K562 (cell line): ENCODE measurements around the gene CDH2. TPM values are rescaled to one million over a fixed set of nuclear protein-coding genes. Genes with fewer than 3 reads are reported as not detected.

Experiments used
- ATAC-seq: fragments of 200-7000 bp; cut with Tn5 transposase; 3 replicates; pipeline ENCODE4 v1.9.1; 2020; ENCODE audit warnings: moderate library complexity
- BruUV-seq: library from RNA; stranded (reverse); fragments of 400-500 nt; replicated peaks from 2 replicates; lab custom pipeline; 2021; lab: Mats Ljungman, UMichigan
- CTCF ChIA-PET: fragments of 300-600 bp; formaldehyde crosslinking; extraction: SDS; loops from one replicate; lab custom pipeline; 2021; ENCODE audit warnings: low intra/inter-chr PET ratio; lab: Yijun Ruan, JAX
- POLR2A ChIA-PET: fragments of 300-600, 350-650 bp; sonication (Branson Sonifier 250); formaldehyde crosslinking; extraction: SDS; loops from one replicate; lab custom pipeline; 2021; ENCODE audit warnings: antibody characterized with exemption, inconsistent platforms; lab: Yijun Ruan, JAX
- DNase-seq, 4 experiments: peaks; one replicate each; pipeline versions ENCODE4 v3.0.0 to v3.0.0-alpha.2; 2011 to 2018; ENCODE audit warnings: low spot score in 3 of 4, mixed read lengths in 3 of 4; ENCODE audit errors: extremely low read depth in 1 of 4
- FAIRE-seq: peaks from 2 replicates; lab custom pipeline; 2011; peaks lifted over from hg19 to GRCh38; lab: Jason Lieb, UNC
- H2AFZ ChIP-seq: 2 replicates; pipeline ENCODE4 v1.6.0; 2011; ENCODE audit warnings: low read depth, low read length, control low read depth, inconsistent platforms
- H3K27ac ChIP-seq: fragments of 200-600 bp; 3 replicates; pipeline ENCODE4 v1.8.0; 2011; ENCODE audit warnings: low read depth, mild to moderate bottlenecking, control low read depth, inconsistent platforms, low read length, moderate library complexity, mixed read lengths; ENCODE audit errors: extremely low read depth
- H3K27me3 ChIP-seq, 2 experiments: fragments of 300-600 bp in 1 of 2; 2 replicates in 1 of 2; 3 replicates in 1 of 2; pipeline versions ENCODE4 v1.6.0 to v1.8.0; 2011; ENCODE audit warnings: inconsistent platforms in 2 of 2, low read length in 2 of 2, mild to moderate bottlenecking in 1 of 2, mixed read lengths in 1 of 2, moderate library complexity in 1 of 2; ENCODE audit not compliant: control insufficient read depth in 2 of 2, insufficient read depth in 2 of 2
- H3K36me3 ChIP-seq: fragments of 300-600 bp; 3 replicates; pipeline ENCODE4 v1.8.0; 2011; ENCODE audit warnings: mild to moderate bottlenecking, low read length, inconsistent platforms; ENCODE audit not compliant: control insufficient read depth, insufficient read depth
- H3K4me1 ChIP-seq, 2 experiments: fragments of 200-600 bp in 1 of 2; replicated peaks in 1 of 2; 2 replicates in 1 of 2; 3 replicates in 1 of 2; pipeline versions ENCODE4 v1.5.1 to v1.8.0; 2011; ENCODE audit warnings: inconsistent platforms in 2 of 2, low read length in 2 of 2, mild to moderate bottlenecking in 1 of 2, mixed read lengths in 1 of 2, moderate library complexity in 1 of 2; ENCODE audit not compliant: control insufficient read depth in 2 of 2, insufficient read depth in 2 of 2
- H3K4me2 ChIP-seq: 2 replicates; pipeline ENCODE4 v1.6.1; 2011; ENCODE audit warnings: low read length, control low read depth, inconsistent platforms, mixed read lengths; ENCODE audit not compliant: insufficient read depth
- H3K4me3 ChIP-seq: fragments of 200-600 bp; sonication (generic), shearing (Covaris generic); 2 replicates; pipeline ENCODE4 v1.5.1; 2016; ENCODE audit warnings: control low read depth, inconsistent platforms
- H3K79me2 ChIP-seq: fragments of 200-600 bp; 3 replicates; pipeline ENCODE4 v1.8.0; 2011; ENCODE audit warnings: low read length, inconsistent platforms; ENCODE audit not compliant: control insufficient read depth, insufficient read depth
- H3K9ac ChIP-seq, 2 experiments: 2 replicates each; pipeline versions ENCODE4 v1.6.0 to v1.6.1; 2011; ENCODE audit warnings: low read depth in 2 of 2, low read length in 2 of 2, control low read depth in 1 of 2, inconsistent platforms in 1 of 2, mild to moderate bottlenecking in 1 of 2, mixed read lengths in 1 of 2; ENCODE audit not compliant: insufficient read depth in 1 of 2
- H3K9me1 ChIP-seq: one replicate; pipeline ENCODE4 v1.6.0; 2011; ENCODE audit warnings: inconsistent platforms, mild to moderate bottlenecking, low read length, moderate library complexity; ENCODE audit not compliant: control insufficient read depth, insufficient read depth
- H3K9me3 ChIP-seq: replicated peaks from 2 replicates; pipeline ENCODE4 v1.5.1; 2011; ENCODE audit warnings: low read depth, low read length, inconsistent platforms; ENCODE audit not compliant: control insufficient read depth, insufficient read depth
- H4K20me1 ChIP-seq: replicated peaks from 2 replicates; pipeline ENCODE4 v1.6.1; 2011; ENCODE audit warnings: low read length, inconsistent platforms, mixed read lengths; ENCODE audit not compliant: control insufficient read depth, insufficient read depth
- BRF1 ChIP-seq: IDR thresholded peaks from 3 replicates; pipeline ENCODE4 v1.6.1; 2011; ENCODE audit warnings: borderline replicate concordance, mild to moderate bottlenecking; ENCODE audit not compliant: insufficient read length; ENCODE audit errors: extremely low read depth
- CC2D1A ChIP-seq: fragments of 450-650 bp; IDR thresholded peaks from 2 replicates; pipeline ENCODE4 v1.6.1; 2017; ENCODE audit warnings: mild to moderate bottlenecking
- E4F1 ChIP-seq: fragments of 250-450 bp; sonication (Bioruptor Pico); IDR thresholded peaks from 2 replicates; pipeline ENCODE4 v1.5.0; 2021; ENCODE audit warnings: mild to moderate bottlenecking, borderline replicate concordance
- FOXM1 ChIP-seq, 2 experiments: fragments of 450-650 bp in 1 of 2; sonication (generic) in 1 of 2; formaldehyde crosslinking in 1 of 2; IDR thresholded peaks; 2 replicates each; pipeline versions ENCODE4 v1.6.1 to v1.9.0; 2017 to 2022; ENCODE audit warnings: low read depth in 2 of 2, mild to moderate bottlenecking in 2 of 2, missing genetic modification reagents in 1 of 2, moderate library complexity in 1 of 2
- HOXB6 ChIP-seq: fragments of 250-450 bp; sonication (Bioruptor Pico); IDR thresholded peaks from 2 replicates; pipeline ENCODE4 v1.5.1; 2022; ENCODE audit warnings: mild to moderate bottlenecking, borderline replicate concordance
- NFIC ChIP-seq: fragments of 450-650 bp; IDR thresholded peaks from 2 replicates; pipeline ENCODE4 v1.6.1; 2017; ENCODE audit warnings: mild to moderate bottlenecking, inconsistent platforms
- POLR2AphosphoS2 ChIP-seq: IDR thresholded peaks from 2 replicates; pipeline ENCODE4 v1.6.1; 2012; ENCODE audit warnings: low read length, improper control_type of control experiment
- SP2 ChIP-seq: IDR thresholded peaks from 2 replicates; pipeline ENCODE4 v1.6.1; 2011; ENCODE audit warnings: mild to moderate bottlenecking, low read depth, low read length, moderate library complexity; ENCODE audit not compliant: poor library complexity, severe bottlenecking; ENCODE audit errors: extremely low read depth
- TFAM ChIP-seq: fragments of 250-450 bp; sonication (Bioruptor Pico); conservative IDR thresholded peaks from 2 replicates; pipeline ENCODE4 v1.5.0; 2021; ENCODE audit warnings: mild to moderate bottlenecking, moderate library complexity
- ZBTB49 ChIP-seq: sonication (generic); formaldehyde crosslinking; IDR thresholded peaks from 2 replicates; pipeline ENCODE4 v1.8.0; 2022; ENCODE audit warnings: missing genetic modification reagents, mild to moderate bottlenecking, borderline replicate concordance
- ZBTB8A ChIP-seq: fragments of 450-650 bp; IDR thresholded peaks from 2 replicates; pipeline ENCODE4 v1.6.1; 2018; ENCODE audit warnings: mild to moderate bottlenecking, moderate library complexity; ENCODE audit not compliant: partially characterized antibody
- ZKSCAN8 ChIP-seq: fragments of 200-800 bp; sonication (Bioruptor generic); IDR thresholded peaks from 2 replicates; pipeline ENCODE4 v1.6.1; 2016; ENCODE audit warnings: missing genetic modification characterization, missing compliant biosample characterization
- ZNF197 ChIP-seq: fragments of 200-800 bp; sonication (Bioruptor generic); IDR thresholded peaks from 2 replicates; pipeline ENCODE4 v1.6.1; 2016; ENCODE audit warnings: low read depth, missing genetic modification characterization, missing compliant biosample characterization
- WGBS: fragments of 100-300 bp; shearing (Covaris generic); methylation state at CpG from one replicate; pipeline ENCODE4 v1.1.6; 2016; ENCODE audit warnings: low coverage, mixed read lengths; ENCODE audit not compliant: insufficient coverage; ENCODE audit errors: missing lambda C conversion rate; 5-methylcytosine and 5-hydroxymethylcytosine counted together
- in situ Hi-C: fragments of 300-500 bp; cut with MboI; formaldehyde crosslinking; loops from 4 replicates; pipeline ENCODE4 v1.15.0; 2018; ENCODE audit warnings: inconsistent platforms, mixed read lengths
- intact Hi-C: fragments of 100-400 bp; cut with micrococcal nuclease; formaldehyde crosslinking; loops from 2 replicates; pipeline ENCODE4 v1.14.2; 2022
- polyA plus RNA-seq, 8 experiments: library from polyadenylated mRNA; depleted of rRNA in 4 of 8; stranded (reverse) in 5 of 8; unstranded in 3 of 8; fragments of >200 nt; fragmentation: Nextera tagmentation in 2 of 8; fragmentation: Illumina TruSeq in 1 of 8; extraction: Ambion mirVana in 2 of 8; extraction: Trizol in 1 of 8; gene quantifications; 2 replicates each; pipeline versions ENCODE4 v1.2.1 to v1.2.3, GENCODE V29; 2011 to 2014; ENCODE audit warnings: inconsistent platforms in 1 of 8, missing spikeins in 1 of 8
- total RNA-seq, 7 experiments: library from RNA; depleted of rRNA in 6 of 7; stranded (reverse); fragments of >200 nt in 6 of 7; fragmentation: Illumina TruSeq in 2 of 7; extraction: Trizol in 2 of 7; gene quantifications; 2 replicates each; pipeline versions ENCODE4 v1.2.1 to v1.2.3, GENCODE V29; 2011 to 2021; ENCODE audit warnings: low replicate concordance in 1 of 7
- TF ChIP-seq, protein P1 (sequence below): sonication (generic); formaldehyde crosslinking; IDR thresholded peaks from 2 replicates; pipeline ENCODE4 v1.8.1; 2022; ENCODE audit warnings: missing genetic modification reagents

Gene CDH2
- total and polyA plus RNA-seq, 9 of the 15 experiments (the other 6 are each of a cell fraction or from before 2014, with no cell fraction given), result 0.04 TPM; not detected in 8

DNA sequence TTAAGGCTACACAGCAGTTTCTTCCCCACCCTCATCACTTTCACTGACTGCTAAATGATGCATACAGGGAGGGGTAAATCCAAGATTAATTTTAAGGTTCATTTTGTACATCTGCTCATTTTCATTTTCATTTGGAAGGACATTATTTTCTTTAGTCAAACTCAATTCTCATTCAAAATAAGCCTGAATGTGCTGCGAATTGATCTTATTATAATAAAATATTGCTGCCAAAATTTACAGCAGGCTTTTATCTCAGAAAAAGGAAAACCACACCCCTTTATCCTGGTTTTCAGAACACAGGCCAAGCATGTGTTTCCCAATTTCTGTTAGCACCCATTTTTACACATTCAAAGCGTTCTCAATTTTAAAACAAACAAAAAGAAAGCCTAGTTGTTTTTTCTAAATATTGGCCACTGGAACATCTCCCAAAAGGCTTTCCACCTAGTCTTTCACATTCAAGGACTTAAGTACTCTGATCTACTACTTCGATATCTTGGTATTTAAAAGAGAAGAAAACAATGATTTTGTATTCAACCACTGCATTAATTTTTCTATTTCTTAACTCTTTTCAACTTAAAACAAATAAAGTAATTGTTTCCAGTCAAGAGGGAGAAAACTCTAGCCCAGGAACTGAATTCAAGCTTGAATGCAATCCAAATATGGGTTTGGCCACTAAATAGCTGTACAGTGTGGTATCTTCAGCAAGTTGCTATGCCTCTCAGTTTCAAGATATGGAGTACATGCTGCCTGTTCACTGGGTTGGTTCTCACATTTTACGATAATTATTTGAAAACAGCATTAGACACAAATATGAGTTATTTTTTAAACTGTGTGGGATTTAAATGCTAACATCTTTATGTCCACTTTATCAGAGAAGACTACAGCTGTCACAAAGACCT lies 52.5 kb downstream of the CDH2 start:
- no peak for ATAC-seq
- CTCF ChIA-PET, result no interaction called here
- 0% methylated on average over 4 of the region's 4 CpGs for WGBS
- Histone ChIP-seq H3K9me3 (no peaks in the 10 kb centered on the region), H3K4me3 (no peak overlapping the region), H4K20me1 (no peaks in the 10 kb centered on the region), H3K27me3 (no peaks in the 10 kb centered on the region), H3K79me2 (no peaks in the 10 kb centered on the region), H3K9me1 (no peaks in the 10 kb centered on the region), H3K4me2 (no peak overlapping the region), H3K36me3 (no peaks in the 10 kb centered on the region), H3K4me1 (no peaks in the 10 kb centered on the region), H2AFZ (no peak overlapping the region), H3K27ac (no peak overlapping the region), H3K9ac (no peak overlapping the region)
- BruUV-seq, result no TSS peak
- in situ Hi-C loops, result no loop called here
- no peak for DNase-seq
- no peak for FAIRE-seq
- TF ChIP-seq, protein P1, sequence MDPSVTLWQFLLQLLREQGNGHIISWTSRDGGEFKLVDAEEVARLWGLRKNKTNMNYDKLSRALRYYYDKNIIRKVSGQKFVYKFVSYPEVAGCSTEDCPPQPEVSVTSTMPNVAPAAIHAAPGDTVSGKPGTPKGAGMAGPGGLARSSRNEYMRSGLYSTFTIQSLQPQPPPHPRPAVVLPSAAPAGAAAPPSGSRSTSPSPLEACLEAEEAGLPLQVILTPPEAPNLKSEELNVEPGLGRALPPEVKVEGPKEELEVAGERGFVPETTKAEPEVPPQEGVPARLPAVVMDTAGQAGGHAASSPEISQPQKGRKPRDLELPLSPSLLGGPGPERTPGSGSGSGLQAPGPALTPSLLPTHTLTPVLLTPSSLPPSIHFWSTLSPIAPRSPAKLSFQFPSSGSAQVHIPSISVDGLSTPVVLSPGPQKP (CRISPR knock-in tag), result no peak
- TF ChIP-seq BRF1, result no peak
- TF ChIP-seq POLR2AphosphoS2, result no peak
- no peak for TF ChIP-seq FOXM1 (IDR thresholded peaks at IDR 0.05; ENCODE audit: low read depth)
- TF ChIP-seq FOXM1 (CRISPR knock-in tag; IDR thresholded peaks at IDR 0.05; ENCODE audit: low read depth), result no peak
- TF ChIP-seq HOXB6, result no peak
- TF ChIP-seq E4F1 (CRISPR knock-in tag), result no peak
- no peak for TF ChIP-seq ZNF197 (CRISPR knock-in tag)
- TF ChIP-seq ZBTB49 (CRISPR knock-in tag), result no peak
- TF ChIP-seq TFAM (CRISPR knock-in tag), result no peak
- no peak for TF ChIP-seq CC2D1A
- no peak for TF ChIP-seq NFIC
- no peak for TF ChIP-seq SP2
- no peak for TF ChIP-seq ZKSCAN8 (CRISPR knock-in tag)
- no peak for TF ChIP-seq ZBTB8A
- intact Hi-C loops, result no loop called here
- POLR2A ChIA-PET, result no interaction called here
